ENCODE data around the gene ROBO1.
"Not testable (repeated sequence)": the region's sequence is repeated elsewhere in the genome, so short reads cannot be mapped to it uniquely, and the experiment has no call there.

The ROBO1 gene

DNA sequence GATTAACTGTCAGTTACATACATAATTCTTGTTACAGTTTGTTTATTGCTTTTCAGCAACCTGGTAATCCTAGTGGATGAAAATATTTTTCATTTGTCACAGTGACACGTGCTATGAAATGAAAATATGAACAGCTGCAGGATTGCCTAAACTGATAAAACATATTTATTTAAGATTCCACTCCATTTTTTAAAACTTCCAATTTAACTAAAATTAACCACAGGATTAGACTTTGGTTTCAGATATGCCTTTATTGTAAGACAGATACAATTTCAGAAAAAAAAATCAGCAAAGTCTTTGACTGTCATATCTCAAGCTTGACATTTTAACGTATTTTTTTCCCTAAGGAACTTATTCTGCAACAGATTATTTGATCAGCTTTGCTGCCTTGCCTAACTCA, 550.7 kb downstream of the ROBO1 start:
- no peak for ATAC-seq
- Mint-ChIP-seq H3K27ac (no peak overlapping the region), H3K36me3 (no peaks in the 10 kb centered on the region), H3K9me3 (peaks cover 2% of the 10 kb centered on the region), H3K4me3 (no peak overlapping the region), H3K4me1 (no peaks in the 10 kb centered on the region)
- no peak for DNase-seq (ENCODE audit: low spot score in 2 of 2)

DNA sequence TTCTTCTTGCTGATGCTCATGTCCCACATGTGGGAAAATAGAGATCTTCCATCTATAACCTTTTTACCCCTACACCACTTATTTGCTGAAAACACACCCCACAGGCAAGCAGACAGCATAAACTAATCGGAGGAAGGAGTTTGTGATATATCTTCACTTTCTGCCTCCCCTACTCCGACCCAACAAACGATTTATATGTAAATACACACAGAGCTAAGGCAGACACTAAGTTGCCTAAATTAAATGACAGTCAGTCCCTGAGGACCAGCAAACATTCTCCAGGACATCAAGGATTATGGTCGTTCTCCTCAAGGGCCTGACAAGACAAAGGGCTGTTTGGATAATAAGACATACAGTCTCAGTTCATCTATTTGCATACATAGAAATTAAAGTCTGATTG, 552.5 kb downstream of the ROBO1 start:
- H3K27ac Mint-ChIP-seq, result no peak overlapping the region
- H3K36me3 Mint-ChIP-seq, result no peaks in the 10 kb centered on the region
- no peaks in the 10 kb centered on the region for H3K9me3 Mint-ChIP-seq
- no peak overlapping the region for H3K4me3 Mint-ChIP-seq
- DNase-seq (ENCODE audit: low spot score in 2 of 2), result no peak
- no peaks in the 10 kb centered on the region for H3K4me1 Mint-ChIP-seq
- ATAC-seq, result no peak

DNA sequence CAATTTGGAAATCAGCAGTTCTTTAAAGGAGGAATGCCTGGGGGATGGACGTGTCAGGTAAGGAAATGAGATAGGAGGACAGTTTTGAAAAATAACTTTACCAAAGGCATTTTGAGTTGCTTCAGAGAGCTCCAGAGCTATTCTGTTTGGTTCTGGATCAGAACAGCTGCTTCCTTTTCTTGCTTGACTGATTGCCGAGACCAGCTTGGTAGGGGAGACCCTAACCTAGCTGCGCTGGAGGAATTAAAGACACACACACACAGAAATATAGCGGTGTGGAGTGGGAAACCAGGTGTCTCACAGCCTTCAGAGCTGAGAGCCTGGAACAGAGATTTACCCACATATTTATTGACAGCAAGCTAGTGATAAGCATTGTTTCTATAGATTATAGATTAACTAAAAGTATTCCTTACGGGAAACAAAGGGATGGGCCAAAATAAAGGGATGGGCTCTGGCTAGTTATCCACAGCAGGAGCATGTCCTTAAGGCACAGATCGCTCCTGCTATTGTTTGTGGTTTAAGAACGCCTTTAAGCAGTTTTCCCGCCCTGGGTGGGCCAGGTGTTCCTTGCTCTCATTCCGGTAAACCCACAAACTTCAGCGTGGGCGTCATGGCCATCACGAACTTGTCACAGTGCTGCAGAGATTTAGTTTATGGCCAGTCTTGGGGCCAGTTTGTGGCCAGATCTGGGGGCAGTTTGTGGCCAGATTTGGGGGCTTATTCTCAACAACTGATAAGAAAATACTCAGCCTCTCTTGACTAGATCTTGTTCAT, 556.0 kb downstream of the ROBO1 start:
- peaks cover 10% of the 10 kb centered on the region for H3K9me3 Mint-ChIP-seq
- ATAC-seq, result no peak
- no peak for DNase-seq (ENCODE audit: low spot score in 2 of 2)
- no peak overlapping the region for H3K4me3 Mint-ChIP-seq
- no peaks in the 10 kb centered on the region for H3K4me1 Mint-ChIP-seq
- H3K36me3 Mint-ChIP-seq, result no peaks in the 10 kb centered on the region
- no peak overlapping the region for H3K27ac Mint-ChIP-seq

DNA sequence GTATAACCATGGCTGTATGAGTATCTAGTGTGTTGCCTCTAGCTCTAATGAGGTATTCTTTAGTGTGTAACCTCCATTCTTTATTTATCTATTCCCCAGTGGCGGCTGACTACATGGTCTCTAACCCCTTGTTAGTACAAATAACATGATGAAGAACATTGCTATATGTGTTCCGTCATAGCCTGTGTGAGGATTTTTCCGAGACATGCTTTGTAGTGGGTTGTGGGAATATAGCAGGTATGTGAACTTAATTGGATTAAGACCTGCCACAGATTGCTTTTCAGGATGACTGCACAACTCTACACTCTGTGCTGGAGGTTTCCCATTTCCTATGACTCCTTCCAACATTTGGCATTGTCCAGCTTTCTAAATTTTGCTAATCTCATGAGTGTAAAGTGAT, 563.4 kb downstream of the ROBO1 start:
- ATAC-seq (no peak), DNase-seq (ENCODE audit: low spot score in 2 of 2) (no peak)
- Mint-ChIP-seq H3K9me3 (peaks cover 13% of the 10 kb centered on the region), H3K36me3 (no peaks in the 10 kb centered on the region), H3K4me3 (no peak overlapping the region), H3K27ac (no peak overlapping the region), H3K4me1 (no peaks in the 10 kb centered on the region)

DNA sequence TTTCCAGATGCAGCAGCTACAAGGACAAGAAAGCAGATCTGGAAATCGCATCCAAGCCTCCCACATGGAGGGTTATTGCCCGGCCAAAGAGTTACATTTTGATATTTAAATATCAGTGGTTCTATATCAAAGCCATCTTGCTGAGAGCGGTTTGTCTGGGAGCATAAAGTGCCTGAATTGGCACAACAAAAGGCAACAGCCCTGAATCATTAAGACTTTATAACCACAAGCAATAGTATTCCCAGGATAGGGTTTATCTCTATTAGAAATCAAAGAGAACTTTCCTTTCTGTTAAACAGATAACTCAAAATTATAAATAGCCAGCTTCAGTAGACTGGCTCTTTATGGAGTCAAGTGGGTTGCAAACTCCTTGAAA, 564.7 kb downstream of the ROBO1 start:
- no peak overlapping the region for H3K27ac Mint-ChIP-seq
- no peaks in the 10 kb centered on the region for H3K36me3 Mint-ChIP-seq
- H3K9me3 Mint-ChIP-seq, result peaks cover 8% of the 10 kb centered on the region
- ATAC-seq, result no peak
- DNase-seq (ENCODE audit: low spot score in 2 of 2), result no peak
- H3K4me3 Mint-ChIP-seq, result no peak overlapping the region
- H3K4me1 Mint-ChIP-seq, result no peaks in the 10 kb centered on the region

DNA sequence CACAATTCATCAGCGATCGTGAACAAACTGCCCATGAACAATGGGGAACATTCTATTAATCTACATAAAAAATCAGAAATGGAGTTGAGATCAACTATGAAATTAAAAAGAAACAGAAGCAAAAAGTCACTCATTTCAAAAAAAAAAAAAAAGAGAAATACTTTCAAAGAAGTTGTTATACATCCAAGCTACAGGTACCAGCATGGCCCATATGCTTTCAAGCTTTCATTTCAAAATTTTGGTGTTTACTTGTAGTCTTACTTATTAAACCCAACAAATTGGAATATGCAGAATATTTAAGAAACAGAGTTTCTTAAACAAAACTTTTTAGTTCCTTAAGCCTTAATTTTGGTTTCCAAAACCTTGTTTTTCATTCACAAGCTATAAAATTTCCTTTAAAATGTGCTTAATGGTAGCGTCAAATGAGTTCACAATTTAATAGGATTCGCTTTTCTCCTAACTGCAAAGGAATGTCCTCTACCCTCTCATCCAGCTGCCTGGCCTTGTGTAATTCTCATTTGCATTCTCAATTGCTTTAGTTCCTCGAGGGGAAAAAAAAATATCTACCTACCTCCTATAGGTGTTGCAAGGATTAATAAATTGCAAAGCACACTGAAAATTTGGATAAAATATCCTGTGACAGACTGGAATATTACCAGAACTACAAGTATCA, 565.2 kb downstream of the ROBO1 start:
- Mint-ChIP-seq H3K36me3 (no peaks in the 10 kb centered on the region), H3K9me3 (peaks cover 6% of the 10 kb centered on the region), H3K4me3 (no peak overlapping the region), H3K27ac (no peak overlapping the region), H3K4me1 (no peaks in the 10 kb centered on the region)
- DNase-seq (ENCODE audit: low spot score in 2 of 2) (no peak), ATAC-seq (no peak)

DNA sequence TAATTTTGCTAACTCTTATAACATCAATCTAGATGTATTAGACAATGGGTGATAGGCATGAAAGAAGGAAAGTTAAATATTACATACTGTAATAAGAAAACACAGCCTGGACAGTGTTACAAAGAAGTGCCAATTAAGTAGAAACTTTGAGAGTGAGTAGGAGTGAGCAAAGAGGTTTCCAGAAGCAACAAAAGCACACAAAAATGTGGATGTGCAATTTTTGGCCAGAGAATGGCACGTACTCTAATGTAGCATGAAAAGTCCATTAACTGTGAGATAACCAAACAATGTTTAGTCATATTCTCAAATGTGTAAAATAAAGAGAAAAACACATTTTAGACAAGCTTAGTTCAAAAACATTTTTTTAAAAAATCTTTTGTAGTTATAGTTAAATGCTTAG, 567.3 kb downstream of the ROBO1 start:
- Mint-ChIP-seq H3K36me3 (no peaks in the 10 kb centered on the region), H3K4me3 (no peak overlapping the region), H3K4me1 (no peaks in the 10 kb centered on the region), H3K27ac (no peak overlapping the region), H3K9me3 (peaks cover 12% of the 10 kb centered on the region)
- no peak for DNase-seq (ENCODE audit: low spot score in 2 of 2)
- ATAC-seq, result no peak

DNA sequence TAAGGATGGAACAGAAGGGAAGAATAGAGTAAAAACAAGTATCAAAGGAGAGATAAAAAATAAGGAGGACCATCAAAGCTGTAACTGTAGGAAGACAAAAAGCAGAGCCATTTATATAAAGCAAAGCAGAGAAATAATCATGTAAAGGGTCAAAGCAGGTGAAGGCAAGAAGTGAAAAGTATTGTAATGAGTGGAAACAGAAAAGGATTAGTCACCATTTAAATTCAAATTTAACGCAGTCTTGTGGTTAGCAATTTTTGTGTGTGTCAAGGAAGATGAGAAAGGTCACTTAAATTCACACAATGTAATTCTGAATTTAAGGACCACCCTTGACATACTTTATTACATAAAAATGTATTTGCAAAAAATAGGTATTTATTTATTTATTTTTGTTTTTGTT, 567.8 kb downstream of the ROBO1 start:
- ATAC-seq (no peak), DNase-seq (ENCODE audit: low spot score in 2 of 2) (no peak)
- Mint-ChIP-seq H3K4me3 (no peak overlapping the region), H3K27ac (no peak overlapping the region), H3K9me3 (peaks cover 12% of the 10 kb centered on the region), H3K4me1 (no peaks in the 10 kb centered on the region), H3K36me3 (no peaks in the 10 kb centered on the region)

DNA sequence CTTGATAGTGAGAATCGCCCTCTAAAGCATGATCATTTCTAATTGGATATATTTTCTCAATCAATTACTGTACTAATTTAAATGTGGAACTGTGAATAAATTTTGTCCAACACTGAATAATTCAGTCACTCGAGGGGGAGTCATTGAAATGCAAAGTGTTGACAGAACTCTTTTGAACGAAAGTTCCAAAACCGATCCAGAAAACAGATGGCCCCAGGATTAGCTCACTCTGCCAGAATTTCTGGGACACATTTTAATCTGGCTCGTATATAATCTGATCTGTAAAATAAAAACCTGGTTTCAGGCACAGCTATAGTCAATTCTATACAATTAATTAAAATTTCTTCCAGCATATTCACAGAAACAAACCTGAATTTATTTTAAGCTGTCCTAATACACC, 580.4 kb downstream of the ROBO1 start:
- DNase-seq (ENCODE audit: low spot score in 2 of 2), result no peak
- Mint-ChIP-seq H3K36me3 (no peaks in the 10 kb centered on the region), H3K9me3 (peaks cover 15% of the 10 kb centered on the region), H3K4me3 (no peak overlapping the region), H3K27ac (no peak overlapping the region), H3K4me1 (no peaks in the 10 kb centered on the region)
- no peak for ATAC-seq

DNA sequence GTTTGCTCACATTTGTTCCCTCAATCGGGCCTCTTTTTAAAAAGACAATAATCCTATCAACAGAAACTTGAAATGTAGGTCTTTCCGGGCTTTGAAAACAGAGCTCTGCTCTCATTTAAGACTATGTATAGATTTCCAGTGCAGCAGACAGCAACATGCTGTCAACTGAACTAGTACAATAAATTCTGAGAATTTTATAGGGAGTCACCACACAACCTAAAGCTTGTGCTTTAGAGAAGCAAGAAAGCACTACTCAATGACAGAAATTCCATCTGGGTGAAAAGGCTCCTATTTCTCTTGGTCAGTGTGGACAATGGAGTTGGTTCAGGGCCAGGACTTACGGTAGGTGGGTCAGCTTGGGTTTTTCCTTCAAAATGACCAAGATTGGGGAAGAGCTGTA, 583.5 kb downstream of the ROBO1 start:
- no peaks in the 10 kb centered on the region for H3K4me1 Mint-ChIP-seq
- ATAC-seq, result no peak
- H3K9me3 Mint-ChIP-seq, result peaks cover 26% of the 10 kb centered on the region

DNA sequence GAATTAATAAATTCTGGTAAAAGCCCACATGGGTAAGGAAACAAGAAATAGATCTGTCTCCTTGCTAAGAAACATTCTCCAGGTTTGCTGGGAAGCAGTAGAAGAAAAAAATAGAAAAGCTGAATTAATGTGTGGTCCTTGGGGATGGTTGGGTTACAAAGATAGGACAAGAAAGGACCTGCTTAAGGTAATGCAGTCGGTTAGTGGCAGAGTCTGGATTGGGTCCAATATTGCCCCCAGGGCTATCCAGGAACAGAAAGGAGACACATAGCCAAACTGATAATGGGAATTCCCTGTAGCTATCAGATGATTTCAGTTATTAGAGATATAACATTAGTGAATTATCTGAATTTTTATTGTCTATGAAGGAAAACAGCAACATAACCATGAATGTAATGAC, 584.3 kb downstream of the ROBO1 start:
- ATAC-seq, result no peak
- peaks cover 26% of the 10 kb centered on the region for H3K9me3 Mint-ChIP-seq

More for the DNA sequence above, 583.5 kb downstream of the ROBO1 start:
- no peak for DNase-seq (ENCODE audit: low spot score in 2 of 2)
- Mint-ChIP-seq H3K4me3 (no peak overlapping the region), H3K27ac (no peak overlapping the region), H3K36me3 (no peaks in the 10 kb centered on the region)

DNA sequence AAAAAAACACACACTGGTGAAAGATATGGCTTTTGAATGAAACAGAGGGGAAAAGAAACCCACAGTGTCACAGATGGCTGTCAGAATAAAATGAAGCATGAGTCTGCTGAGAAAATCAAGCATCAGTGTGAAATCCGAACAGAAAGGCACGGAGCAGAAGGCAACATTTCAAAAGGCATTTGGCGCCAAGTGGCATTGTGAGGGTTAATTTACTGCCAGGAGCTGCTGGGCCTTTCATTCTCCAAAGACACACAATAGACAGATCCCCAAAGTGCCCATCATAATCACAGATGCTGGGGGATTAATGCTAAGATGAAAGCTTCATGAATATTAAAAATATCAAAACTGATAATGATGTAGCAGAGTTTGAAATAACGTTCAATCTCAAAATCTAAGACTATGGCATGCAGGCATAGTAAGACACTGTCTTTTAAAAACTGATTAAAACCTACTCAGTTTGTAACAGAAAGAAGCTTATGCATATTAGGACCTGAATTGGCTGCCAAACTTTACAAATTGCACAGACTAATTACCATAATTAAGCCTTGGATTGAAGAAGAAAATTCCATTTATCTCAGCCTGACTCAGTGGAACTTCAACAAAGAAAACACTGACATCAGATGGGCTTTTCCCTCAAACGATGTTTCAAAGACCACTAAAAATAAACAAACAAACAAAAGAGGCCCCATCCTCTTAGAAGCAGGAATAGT, 589.2 kb downstream of the ROBO1 start:
- DNase-seq (ENCODE audit: low spot score in 2 of 2) (no peak), ATAC-seq (no peak)
- H3K4me3 Mint-ChIP-seq, result no peak overlapping the region
- peaks cover 25% of the 10 kb centered on the region for H3K9me3 Mint-ChIP-seq
- H3K27ac Mint-ChIP-seq, result no peak overlapping the region
- H3K4me1 Mint-ChIP-seq, result no peaks in the 10 kb centered on the region
- no peaks in the 10 kb centered on the region for H3K36me3 Mint-ChIP-seq

More for the DNA sequence above, 584.3 kb downstream of the ROBO1 start:
- H3K4me1 Mint-ChIP-seq, result no peaks in the 10 kb centered on the region
- H3K36me3 Mint-ChIP-seq, result no peaks in the 10 kb centered on the region
- no peak overlapping the region for H3K4me3 Mint-ChIP-seq
- H3K27ac Mint-ChIP-seq, result no peak overlapping the region
- no peak for DNase-seq (ENCODE audit: low spot score in 2 of 2)

DNA sequence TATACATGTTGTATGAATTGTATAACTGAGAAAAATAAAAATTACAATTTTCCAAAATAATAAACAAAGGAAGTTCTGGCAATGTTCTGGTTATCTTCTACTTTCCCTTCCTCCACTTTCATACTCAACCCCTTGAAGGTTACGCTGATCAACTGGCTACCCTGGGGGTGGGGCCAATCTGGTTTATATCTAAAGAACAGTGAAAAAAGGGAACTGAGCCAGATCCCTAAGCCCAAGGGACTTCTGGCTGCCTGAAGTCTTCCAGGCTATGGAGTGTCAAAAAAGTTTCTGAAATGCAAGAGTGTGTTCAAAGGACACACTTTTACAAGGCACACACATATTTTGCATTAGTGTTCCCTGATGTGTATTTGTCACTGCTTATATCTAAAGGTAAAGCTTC, 591.9 kb downstream of the ROBO1 start:
- H3K4me1 Mint-ChIP-seq, result no peaks in the 10 kb centered on the region
- DNase-seq (ENCODE audit: low spot score in 2 of 2) (no peak), ATAC-seq (no peak)
- H3K4me3 Mint-ChIP-seq, result no peak overlapping the region
- no peak overlapping the region for H3K27ac Mint-ChIP-seq
- no peaks in the 10 kb centered on the region for H3K36me3 Mint-ChIP-seq
- peaks cover 13% of the 10 kb centered on the region for H3K9me3 Mint-ChIP-seq

DNA sequence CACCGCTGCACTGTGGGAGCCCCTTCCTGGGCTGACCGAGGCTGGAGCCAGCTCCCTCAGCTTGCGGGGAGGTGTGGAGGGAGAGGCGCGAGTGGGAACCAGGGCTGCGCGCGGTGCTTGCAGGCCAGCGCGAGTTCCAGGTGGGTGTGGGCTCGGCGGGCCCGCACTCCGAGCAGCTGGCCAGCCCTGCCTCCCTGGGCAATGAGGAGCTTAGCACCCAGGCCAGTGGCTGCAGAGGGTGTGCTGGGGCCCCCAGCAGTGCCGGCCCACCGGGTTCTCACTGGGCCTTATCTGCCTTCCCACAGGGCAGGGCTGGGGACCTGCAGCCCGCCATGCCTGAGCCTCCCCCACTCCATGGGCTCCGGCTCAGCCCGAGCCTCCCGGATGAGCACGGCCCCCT, 594.5 kb downstream of the ROBO1 start:
- H3K27ac Mint-ChIP-seq; DNase-seq (ENCODE audit: low spot score in 2 of 2); H3K4me3 Mint-ChIP-seq; H3K4me1 Mint-ChIP-seq; ATAC-seq; H3K36me3 Mint-ChIP-seq: not testable (repeated sequence)
- H3K9me3 Mint-ChIP-seq, result peaks cover 12% of the 10 kb centered on the region

DNA sequence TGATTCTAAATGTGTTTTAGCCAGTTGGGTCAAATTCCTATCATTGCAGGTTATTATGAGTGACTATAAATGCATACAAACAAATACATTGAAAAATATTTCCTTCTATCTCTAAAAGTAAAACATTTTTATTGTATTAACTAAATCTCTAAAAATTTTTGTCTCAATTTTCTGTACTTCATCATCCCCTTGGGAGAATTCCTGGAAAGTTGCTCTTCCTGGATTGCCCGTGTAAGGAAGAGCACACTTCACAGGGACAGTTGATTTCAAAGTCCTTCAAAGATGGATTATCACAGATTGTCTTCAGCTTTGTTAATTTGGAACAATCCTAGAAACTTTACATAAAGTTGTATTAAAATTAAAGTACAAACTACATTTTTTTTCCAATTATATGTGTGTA, 595.6 kb downstream of the ROBO1 start:
- DNase-seq (ENCODE audit: low spot score in 2 of 2), result no peak
- H3K4me3 Mint-ChIP-seq, result no peak overlapping the region
- no peak for ATAC-seq

DNA sequence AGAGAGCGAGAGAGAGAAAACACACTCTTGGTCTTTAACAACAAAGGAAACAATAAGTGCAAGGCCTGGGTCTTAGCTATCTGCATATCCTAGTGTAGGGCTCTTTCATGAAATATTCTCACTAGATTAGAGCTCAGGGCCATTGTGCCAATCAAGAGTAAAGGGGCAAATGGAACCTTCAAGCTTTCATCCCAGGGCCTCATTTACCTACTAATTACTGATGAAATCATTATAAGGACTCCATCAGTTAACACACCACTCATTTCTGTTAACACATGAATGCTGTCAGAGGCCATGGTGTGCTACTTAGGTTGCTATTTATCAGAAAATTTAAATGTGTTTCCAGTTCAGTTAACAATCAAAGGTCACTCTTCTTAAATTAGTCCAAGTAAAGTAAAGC, 597.8 kb downstream of the ROBO1 start:
- H3K4me3 Mint-ChIP-seq, result no peak overlapping the region
- DNase-seq (ENCODE audit: low spot score in 2 of 2) (no peak), ATAC-seq (no peak)
- no peak overlapping the region for H3K27ac Mint-ChIP-seq
- no peaks in the 10 kb centered on the region for H3K36me3 Mint-ChIP-seq
- H3K4me1 Mint-ChIP-seq, result no peaks in the 10 kb centered on the region
- peaks cover 9% of the 10 kb centered on the region for H3K9me3 Mint-ChIP-seq

More for the DNA sequence above, 595.6 kb downstream of the ROBO1 start:
- peaks cover 12% of the 10 kb centered on the region for H3K9me3 Mint-ChIP-seq
- H3K36me3 Mint-ChIP-seq, result no peaks in the 10 kb centered on the region
- no peak overlapping the region for H3K27ac Mint-ChIP-seq
- H3K4me1 Mint-ChIP-seq, result no peaks in the 10 kb centered on the region
